A549 treated with Mapracorat at 1 μM for 4 hours (cell line): ENCODE measurements around the gene HNRNPD. TPM values are rescaled to one million over a fixed set of nuclear protein-coding genes. Genes with fewer than 3 reads are reported as not detected.

Source experiments
- total RNA-seq: library from RNA; stranded (reverse); fragments of 200-300 nt; extraction: Qiagen RNA extraction; gene quantifications from 5 replicates; pipeline ENCODE4 v1.2.3, GENCODE V29; 2022

Gene HNRNPD, protein sequence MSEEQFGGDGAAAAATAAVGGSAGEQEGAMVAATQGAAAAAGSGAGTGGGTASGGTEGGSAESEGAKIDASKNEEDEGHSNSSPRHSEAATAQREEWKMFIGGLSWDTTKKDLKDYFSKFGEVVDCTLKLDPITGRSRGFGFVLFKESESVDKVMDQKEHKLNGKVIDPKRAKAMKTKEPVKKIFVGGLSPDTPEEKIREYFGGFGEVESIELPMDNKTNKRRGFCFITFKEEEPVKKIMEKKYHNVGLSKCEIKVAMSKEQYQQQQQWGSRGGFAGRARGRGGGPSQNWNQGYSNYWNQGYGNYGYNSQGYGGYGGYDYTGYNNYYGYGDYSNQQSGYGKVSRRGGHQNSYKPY
- 230 to 330 TPM (median 232 TPM) in 5 replicates for total RNA-seq

DNA sequence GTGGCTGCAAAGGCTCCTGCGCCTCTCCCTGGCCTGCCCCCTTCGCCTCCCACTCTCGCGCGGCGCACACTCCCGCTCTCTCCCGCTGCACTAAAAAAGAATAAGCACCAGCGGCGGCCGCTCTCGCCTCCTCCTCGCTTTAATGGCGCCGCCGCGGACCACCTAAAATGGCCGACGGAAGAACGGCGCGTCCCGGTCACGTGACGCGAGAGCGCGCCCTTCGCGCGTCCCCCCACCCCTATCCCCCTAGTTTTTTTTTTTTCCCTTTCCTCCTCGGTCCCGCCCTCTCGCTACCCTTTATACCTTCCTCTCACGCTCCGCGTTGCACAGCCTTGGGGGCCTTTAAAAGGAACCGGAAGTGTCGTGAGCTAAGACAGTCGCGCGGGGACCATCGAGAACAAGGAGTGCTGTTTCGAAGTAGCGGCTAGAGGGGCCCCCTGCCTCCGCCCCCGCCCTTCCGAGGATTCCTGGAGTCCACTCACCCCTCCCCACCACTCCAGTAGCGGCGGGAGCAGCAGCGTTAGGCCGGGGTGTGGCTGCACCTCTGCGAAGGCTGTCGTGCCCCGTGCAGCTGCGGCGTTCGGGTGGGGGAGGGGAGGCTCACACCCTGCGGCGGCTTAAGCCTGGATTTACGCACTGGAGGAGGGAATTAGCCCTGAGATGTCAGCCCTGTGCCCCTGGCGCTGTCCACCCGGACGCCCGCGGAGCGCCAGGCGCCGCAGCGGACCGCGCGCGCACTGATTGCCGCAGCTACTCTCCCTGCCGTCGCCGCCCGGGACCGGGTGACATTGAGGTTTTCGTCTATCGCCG is at the start of gene HNRNPD:
HNRNPD (minus strand) TSS at position 176 of the 810 bp plus-strand sequence. CDS start 313 bp downstream, outside the sequence.

Other genes starting within 250 kb of the HNRNPD start
- gene HNRNPDL, start 56.5 kb upstream of the HNRNPD start, total RNA-seq = 230 to 388 TPM (median 275 TPM) in 5 replicates
- 27.7 to 31.2 TPM (median 29.8 TPM) in 5 replicates for gene ENOPH1, start 56.6 kb upstream of the HNRNPD start, total RNA-seq
- gene TMEM150C, start 188.0 kb upstream of the HNRNPD start, total RNA-seq = 0.53 to 1.4 TPM (median 1.0 TPM) in 5 replicates